ENCODE data around the gene CRYBA1.
A peak's percentile ranks its signal among the peaks of the same experiment; 100 is the strongest.

DNA sequence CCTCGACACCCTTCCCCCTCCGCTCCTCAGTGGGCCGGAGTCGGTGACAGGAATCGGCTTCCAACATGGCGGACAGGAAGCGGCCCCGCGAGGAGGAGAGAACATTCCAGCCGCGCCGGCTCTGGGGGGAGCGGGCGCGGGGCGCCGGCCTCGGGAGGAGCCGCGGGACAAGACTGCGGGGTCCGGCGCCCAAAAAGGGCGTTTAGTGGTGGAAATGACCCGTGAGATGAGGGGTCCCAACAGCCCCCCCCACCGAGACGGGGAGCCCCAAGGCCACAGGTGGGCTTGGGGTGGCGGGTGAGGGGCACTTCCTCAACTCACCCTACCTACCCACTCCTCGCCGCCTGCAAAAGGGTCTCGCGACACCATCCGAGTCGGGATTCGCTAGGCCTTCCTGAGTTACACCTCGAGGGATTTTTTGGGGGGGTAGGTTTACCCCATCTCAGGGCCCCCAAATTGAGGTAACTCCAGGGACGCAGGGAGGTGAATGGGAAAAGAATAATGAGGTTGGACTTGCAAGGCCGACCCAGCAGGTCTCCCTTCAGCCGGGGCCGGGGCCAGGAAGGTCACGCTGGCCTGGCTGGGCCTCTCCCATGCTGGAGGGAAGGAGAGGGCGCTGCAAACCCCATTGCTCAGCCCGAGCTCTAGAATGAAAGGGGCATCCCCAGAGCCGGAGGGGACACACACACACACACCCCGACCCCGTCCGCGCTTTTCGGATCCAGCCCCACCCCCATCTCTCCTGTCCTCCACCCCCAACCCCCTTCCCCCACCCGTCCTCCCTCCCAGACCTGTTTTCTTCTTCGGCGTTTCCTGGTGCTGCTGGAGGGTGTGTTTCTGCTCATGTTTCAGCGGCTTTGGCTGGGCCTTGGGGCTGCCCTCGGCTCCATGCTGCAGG lies 46.6 kb downstream of the CRYBA1 start:
- TF ChIP-seq ZFX (IDR thresholded peaks at IDR 0.05), result peak; percentile 69
- TF ChIP-seq CTCF (conservative IDR thresholded peaks at IDR 0.05), result no peak

All from C4-2B (cell line).